Kidney (tissue), 14 donors: ENCODE data around the gene SIAH3. TPM values are rescaled to one million over a fixed set of nuclear protein-coding genes. Genes with fewer than 3 reads are reported as not detected.

Source experiments
- DNase-seq, 5 donors: peaks; one replicate each; pipeline ENCODE4 v3.0.0-alpha.2; 2013 to 2020
- FAIRE-seq: peaks from 2 replicates; lab custom pipeline; 2012; peaks lifted over from hg19 to GRCh38; lab: Jason Lieb, UNC
- H3K27ac ChIP-seq, 2 donors: one replicate each; pipeline ENCODE4 v1.7.0; 2013; ENCODE audit warnings: low read depth in 2 of 2, low read length in 2 of 2, inconsistent platforms in 1 of 2
- H3K27me3 ChIP-seq: one replicate; pipeline ENCODE4 v1.7.1; 2013; ENCODE audit warnings: low read length, inconsistent platforms; ENCODE audit not compliant: control insufficient read depth, insufficient read depth
- H3K36me3 ChIP-seq, 3 donors: one replicate each; pipeline versions ENCODE4 v1.7.0 to v1.7.1; 2013; ENCODE audit warnings: low read length in 3 of 3, control low read depth in 1 of 3, inconsistent platforms in 1 of 3; ENCODE audit not compliant: insufficient read depth in 3 of 3, control insufficient read depth in 2 of 3
- H3K4me1 ChIP-seq, 3 donors: one replicate each; pipeline versions ENCODE4 v1.7.0 to v1.7.1; 2013; ENCODE audit warnings: low read length in 3 of 3, inconsistent platforms in 1 of 3, low read depth in 1 of 3; ENCODE audit not compliant: control insufficient read depth in 2 of 3, insufficient read depth in 2 of 3
- H3K4me3 ChIP-seq, 3 donors: one replicate each; pipeline versions ENCODE4 v1.7.0 to v1.8.1; 2013; ENCODE audit warnings: low read length in 3 of 3, control low read depth in 1 of 3, inconsistent platforms in 1 of 3
- H3K9ac ChIP-seq, 3 donors: one replicate each; pipeline versions ENCODE4 v1.7.0 to v1.7.1; 2013; ENCODE audit warnings: low read length in 3 of 3, control low read depth in 1 of 3, inconsistent platforms in 1 of 3
- H3K9me3 ChIP-seq, 3 donors: one replicate each; pipeline versions ENCODE4 v1.7.0 to v1.7.1; 2013; ENCODE audit warnings: low read length in 3 of 3, control low read depth in 1 of 3, inconsistent platforms in 1 of 3; ENCODE audit not compliant: control insufficient read depth in 2 of 3, insufficient read depth in 1 of 3
- intact Hi-C: fragments of 100-400 bp; cut with DNase I; formaldehyde crosslinking; loops from one replicate; pipeline ENCODE4 v1.11.1; 2022
- polyA plus RNA-seq: library from polyadenylated mRNA; stranded (reverse); fragments of 350-450 nt; fragmentation: Illumina TruSeq; extraction: RNeasy Lipid Tissue Mini Kit (QIAGEN cat#74804); gene quantifications from one replicate; pipeline ENCODE4 v1.2.3, GENCODE V29; 2014; ENCODE audit warnings: low read depth, low replicate concordance; ENCODE audit not compliant: insufficient read depth
- total RNA-seq: library from RNA; stranded (reverse); fragmentation: NEBNext Ultra II Directional; extraction: Animal tissue kit (Norgen Biotek cat#: 25700); gene quantifications from one replicate; pipeline ENCODE4 v1.2.1, GENCODE V29; 2021
- TF ChIP-seq, protein P1 (sequence below): IDR thresholded peaks from 3 replicates; pipeline ENCODE4 v1.5.1; 2012; ENCODE audit warnings: mild to moderate bottlenecking, moderate library complexity, borderline replicate concordance; ENCODE audit not compliant: insufficient read depth; ENCODE audit errors: extremely low read depth
- donor health status: control.
- donor health status: control.
- donor health status: control.
- donor health status: control.
- donor health status: control.
- donor health status: DM: yes; HTN: yes; CAD: no.
- donor health status: Normal renal cell carcinoma (clear cell type).

SIAH3 gene
- total and polyA plus RNA-seq, 2 donors from 2014 or later = 0.03 to 0.41 TPM

DNA sequence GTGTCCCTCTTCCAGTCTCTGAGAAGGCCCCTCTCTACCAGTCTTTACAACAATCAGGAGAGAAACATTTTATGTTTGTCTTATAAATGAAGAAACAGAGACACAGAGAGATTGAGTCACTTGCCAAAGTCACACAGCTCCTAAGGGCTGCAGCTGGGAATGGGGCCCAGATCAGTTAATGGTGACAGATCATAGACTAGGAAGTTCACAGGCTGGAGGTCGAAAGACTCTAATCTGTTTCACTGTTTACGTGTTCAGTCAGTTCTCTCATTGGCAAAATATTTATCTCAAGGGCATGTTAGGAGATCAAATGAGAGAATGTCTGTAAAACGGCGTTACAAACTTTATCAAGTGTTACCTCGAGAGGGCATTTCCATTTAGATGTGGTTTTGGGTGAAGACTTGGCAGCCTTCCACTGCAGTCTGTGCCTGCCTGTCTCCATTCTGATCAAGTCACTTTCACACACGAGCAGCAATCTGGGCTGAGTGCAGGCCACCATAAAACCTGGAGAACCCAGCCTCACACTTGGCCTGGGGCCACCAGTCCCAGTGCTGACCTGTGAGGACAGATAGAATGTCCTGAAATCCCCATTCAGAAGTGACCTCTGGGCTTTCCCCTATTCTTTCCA, 65.1 kb downstream of the SIAH3 start:
- Histone ChIP-seq H3K4me3 (no peak overlapping the region), H3K36me3 (no peaks in the 10 kb centered on the region), H3K4me1 (peaks cover 0 to 11% (median 10%) of the 10 kb centered on the region in 3 donors), H3K27ac (peak overlapping the region; percentile 62 to 71), H3K27me3 (no peaks in the 10 kb centered on the region), H3K9ac (no peak overlapping the region), H3K9me3 (no peaks in the 10 kb centered on the region)
- FAIRE-seq (no peak), DNase-seq (peak in 1 of 5 donors; percentile 74)
- TF ChIP-seq, protein P1, sequence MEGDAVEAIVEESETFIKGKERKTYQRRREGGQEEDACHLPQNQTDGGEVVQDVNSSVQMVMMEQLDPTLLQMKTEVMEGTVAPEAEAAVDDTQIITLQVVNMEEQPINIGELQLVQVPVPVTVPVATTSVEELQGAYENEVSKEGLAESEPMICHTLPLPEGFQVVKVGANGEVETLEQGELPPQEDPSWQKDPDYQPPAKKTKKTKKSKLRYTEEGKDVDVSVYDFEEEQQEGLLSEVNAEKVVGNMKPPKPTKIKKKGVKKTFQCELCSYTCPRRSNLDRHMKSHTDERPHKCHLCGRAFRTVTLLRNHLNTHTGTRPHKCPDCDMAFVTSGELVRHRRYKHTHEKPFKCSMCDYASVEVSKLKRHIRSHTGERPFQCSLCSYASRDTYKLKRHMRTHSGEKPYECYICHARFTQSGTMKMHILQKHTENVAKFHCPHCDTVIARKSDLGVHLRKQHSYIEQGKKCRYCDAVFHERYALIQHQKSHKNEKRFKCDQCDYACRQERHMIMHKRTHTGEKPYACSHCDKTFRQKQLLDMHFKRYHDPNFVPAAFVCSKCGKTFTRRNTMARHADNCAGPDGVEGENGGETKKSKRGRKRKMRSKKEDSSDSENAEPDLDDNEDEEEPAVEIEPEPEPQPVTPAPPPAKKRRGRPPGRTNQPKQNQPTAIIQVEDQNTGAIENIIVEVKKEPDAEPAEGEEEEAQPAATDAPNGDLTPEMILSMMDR = no peak
- intact Hi-C loops = no loop called here

DNA sequence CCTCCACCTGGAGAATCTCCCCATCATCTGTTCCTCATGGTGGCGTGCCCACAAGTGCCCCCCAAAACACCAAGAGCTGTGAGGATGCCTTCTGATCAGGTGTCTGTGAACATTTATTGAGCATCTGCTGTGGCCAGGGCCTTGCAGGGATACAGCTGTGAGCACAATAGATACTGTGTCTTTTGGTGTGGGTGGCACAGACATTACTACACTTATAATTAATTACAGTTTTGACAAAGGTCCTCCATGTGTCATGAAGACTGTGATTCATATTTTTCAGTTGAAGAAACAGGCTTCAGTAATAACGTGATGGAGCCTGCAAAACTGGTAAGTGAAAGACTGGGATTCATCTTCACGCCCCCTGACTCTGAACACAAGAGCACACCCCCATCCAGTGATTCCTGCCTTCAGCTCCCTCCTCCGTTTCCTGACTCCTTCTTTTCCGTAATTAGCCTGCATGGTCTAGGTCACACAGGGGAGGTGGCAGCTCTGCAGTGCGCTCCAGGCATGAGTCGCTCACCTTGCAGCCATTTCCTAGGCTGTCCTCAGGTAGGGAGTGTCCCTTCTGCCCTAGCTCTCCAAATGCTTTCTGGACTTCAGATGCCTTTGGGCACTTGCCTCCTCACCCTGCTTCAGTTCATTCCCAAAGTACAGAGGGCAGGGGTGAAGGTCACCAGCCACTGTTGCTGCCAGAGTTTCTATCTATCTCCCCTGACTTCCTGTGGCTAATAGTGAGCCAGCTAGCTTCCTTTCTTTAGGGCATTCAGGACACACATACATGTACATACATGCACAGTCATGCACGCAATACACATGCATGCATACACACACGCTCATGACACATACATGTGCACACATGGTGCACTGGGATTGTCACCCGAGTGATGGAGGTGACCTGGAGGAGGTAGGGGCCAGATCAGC, 66.5 kb downstream of the SIAH3 start:
- Histone ChIP-seq H3K4me3 (no peak overlapping the region), H3K4me1 (peaks cover 0 to 16% (median 6%) of the 10 kb centered on the region in 3 donors), H3K27ac (no peak overlapping the region), H3K9ac (no peak overlapping the region), H3K27me3 (no peaks in the 10 kb centered on the region), H3K9me3 (no peaks in the 10 kb centered on the region), H3K36me3 (no peaks in the 10 kb centered on the region)
- intact Hi-C loops = no loop called here
- TF ChIP-seq, protein P1 = no peak
- peak in 2 of 5 donors; percentile 61 to 68 for DNase-seq
- no peak for FAIRE-seq

DNA sequence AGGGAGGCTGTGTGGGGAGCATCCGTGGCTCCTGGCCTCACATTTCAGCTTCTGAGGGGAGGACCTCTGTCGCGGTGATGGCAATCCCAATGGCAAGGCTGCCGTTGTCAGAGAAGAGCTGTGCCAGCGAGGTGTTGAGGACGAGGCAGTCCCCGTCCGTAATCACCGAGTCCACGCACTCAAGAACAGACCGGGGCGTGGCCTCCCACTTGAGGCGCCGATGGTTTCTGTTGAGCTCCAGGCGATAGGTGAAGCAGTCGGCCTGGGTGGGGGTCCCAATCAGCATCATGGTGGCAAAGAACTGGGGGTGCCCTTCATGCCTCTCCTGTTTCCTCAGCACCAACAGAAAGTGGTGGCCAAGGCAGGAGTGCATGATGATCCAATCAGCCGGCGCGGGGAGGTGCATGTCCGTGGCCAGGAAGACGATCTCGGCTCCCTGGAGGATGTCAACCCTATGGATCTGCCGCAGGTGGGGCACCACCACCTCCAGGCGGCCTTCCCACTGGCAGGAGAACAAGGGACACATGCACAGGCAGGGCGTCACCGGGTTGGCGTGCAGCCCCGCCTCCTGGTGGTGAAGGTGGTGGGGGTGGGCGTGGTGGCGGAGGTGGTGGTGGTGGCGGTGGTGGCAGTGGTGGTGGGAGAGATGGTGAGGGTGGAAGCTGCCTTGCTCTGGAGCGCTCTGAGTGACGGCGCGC, 68.1 kb downstream of the SIAH3 start:
- Histone ChIP-seq H3K9ac (no peak overlapping the region), H3K4me1 (peaks cover 0 to 16% (median 6%) of the 10 kb centered on the region in 3 donors), H3K4me3 (no peak overlapping the region), H3K27me3 (no peaks in the 10 kb centered on the region), H3K36me3 (no peaks in the 10 kb centered on the region), H3K27ac (no peak overlapping the region), H3K9me3 (no peaks in the 10 kb centered on the region)
- no peak for FAIRE-seq
- TF ChIP-seq, protein P1 = no peak
- intact Hi-C loops = no loop called here
- DNase-seq = no peak
